GM19099 (cell line): ENCODE results near the gene ROPN1L.

Experiments
- POLR2A ChIP-seq: IDR thresholded peaks from 3 replicates; pipeline ENCODE4 v1.6.1; 2011; ENCODE audit warnings: low read depth; ENCODE audit not compliant: insufficient read length; ENCODE audit errors: extremely low read depth

Gene ROPN1L

DNA sequence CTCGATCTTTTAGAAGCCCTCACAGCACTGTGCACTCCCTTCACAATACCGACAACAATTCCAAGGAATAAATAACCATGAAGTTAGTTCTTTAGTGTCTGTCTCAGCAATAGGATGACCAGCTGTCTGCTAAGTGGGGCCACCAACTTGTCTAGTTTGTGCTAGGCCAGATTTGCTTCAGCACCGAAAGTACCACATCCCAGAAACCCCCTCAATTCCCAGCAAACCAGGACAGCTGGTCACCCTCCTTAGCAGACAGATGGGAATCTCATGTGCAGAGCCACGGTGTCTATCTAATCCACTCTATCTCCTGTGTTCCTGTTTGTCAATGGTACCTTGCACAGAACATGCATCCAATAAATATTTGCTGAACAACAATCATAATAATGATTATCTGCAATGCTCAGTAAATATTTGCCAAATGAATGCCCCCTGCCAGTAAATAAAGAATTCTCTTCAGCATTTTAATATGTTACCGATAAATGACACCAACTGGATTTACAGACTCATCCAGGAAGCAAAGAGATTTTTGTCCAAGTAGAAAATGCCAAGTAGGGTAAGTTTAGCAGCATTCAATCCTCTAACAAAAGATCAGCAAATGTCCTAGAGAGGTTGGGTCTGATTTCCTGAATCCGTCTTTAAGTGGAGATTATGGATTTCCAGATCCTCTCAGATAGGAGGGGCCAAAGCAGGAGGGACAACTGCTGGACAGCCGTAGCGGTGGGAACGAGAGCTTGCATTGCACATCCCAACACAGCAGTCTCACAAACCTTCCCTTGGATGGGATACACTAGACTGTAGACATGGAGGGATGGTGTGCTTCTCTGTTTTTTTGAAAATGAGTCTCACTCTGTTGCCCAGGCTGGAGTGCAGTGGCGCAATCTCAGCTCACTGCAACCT lies 70.3 kb downstream of the ROPN1L start:
- TF ChIP-seq POLR2A: no peak

DNA sequence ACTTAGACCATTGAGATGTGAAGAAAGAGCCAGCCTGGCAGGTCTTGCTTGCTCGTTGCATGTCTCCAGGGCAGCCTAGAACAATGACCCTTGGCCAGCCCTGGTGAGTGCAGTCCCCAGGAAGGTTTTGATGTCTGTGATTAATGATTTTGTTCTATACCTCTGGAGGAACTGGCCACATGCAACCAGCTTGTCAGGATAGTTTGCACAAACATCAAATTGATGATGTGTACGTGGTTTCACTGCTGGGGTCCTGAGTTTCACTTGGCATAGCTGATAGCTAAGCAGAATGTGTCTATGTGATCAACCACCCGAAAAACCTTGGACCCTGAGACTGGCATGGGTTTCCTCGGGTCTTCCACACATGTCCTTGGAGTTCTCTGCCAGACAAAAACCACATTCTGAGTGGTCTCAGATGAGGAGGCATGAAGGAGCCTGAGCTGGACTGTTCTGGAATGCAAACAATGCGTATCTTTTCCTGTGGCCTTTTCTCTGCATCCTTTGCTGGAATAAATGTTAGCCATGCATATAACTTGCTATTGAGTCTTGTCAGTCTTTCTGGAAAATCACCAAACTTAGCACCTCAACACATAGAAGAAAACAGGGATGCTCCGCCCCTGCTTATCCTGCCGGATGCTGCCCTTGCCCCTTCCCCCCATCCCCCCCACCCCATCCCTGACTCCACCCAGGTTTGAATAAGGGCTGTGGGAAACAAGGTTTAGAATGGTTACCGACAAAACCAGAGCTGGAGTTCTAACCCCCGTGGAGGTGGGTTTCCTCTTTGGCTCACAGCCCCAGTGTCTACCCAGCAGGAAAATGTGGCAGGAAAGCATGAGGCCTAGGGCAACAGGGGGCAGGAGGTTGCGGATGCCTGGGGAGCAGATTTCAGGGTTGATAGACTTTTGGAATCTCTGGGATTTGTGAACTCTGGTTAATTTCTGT lies 72.1 kb downstream of the ROPN1L start:
- TF ChIP-seq POLR2A: no peak
